Endothelial cell of umbilical vein (primary cell): ENCODE measurements around the gene C1orf198.

Experiments used
- EZH2 ChIP-seq: IDR thresholded peaks from 2 replicates; pipeline ENCODE4 v1.6.1; 2012; ENCODE audit warnings: borderline replicate concordance, low read depth, mild to moderate bottlenecking, moderate library complexity, low read length, inconsistent platforms; ENCODE audit not compliant: severe bottlenecking
- FOS ChIP-seq: IDR thresholded peaks from 2 replicates; pipeline ENCODE4 v1.6.1; 2011; ENCODE audit warnings: mild to moderate bottlenecking, low read length, moderate library complexity, borderline replicate concordance; ENCODE audit not compliant: insufficient read depth
- GATA2 ChIP-seq: IDR thresholded peaks from 2 replicates; pipeline ENCODE4 v1.7.0; 2011; ENCODE audit warnings: low read depth, mild to moderate bottlenecking, moderate library complexity, mixed read lengths, low read length; ENCODE audit not compliant: insufficient read length, insufficient read depth
- JUN ChIP-seq: IDR thresholded peaks from 2 replicates; pipeline ENCODE4 v1.6.1; 2011; ENCODE audit warnings: borderline replicate concordance, low read depth; ENCODE audit not compliant: insufficient read length, insufficient read depth
- MYC ChIP-seq: IDR thresholded peaks from one replicate; pipeline ENCODE4 v1.6.1; 2011; ENCODE audit warnings: mild to moderate bottlenecking, low read depth, low read length
- POLR2A ChIP-seq: IDR thresholded peaks from 2 replicates; pipeline ENCODE4 v1.6.1; 2012; ENCODE audit warnings: low read depth, mild to moderate bottlenecking, control low read depth, low read length
- POLR2AphosphoS5 ChIP-seq: IDR thresholded peaks from 2 replicates; pipeline ENCODE4 v1.6.1; 2012; ENCODE audit warnings: low read depth, mild to moderate bottlenecking, control low read depth, low read length, moderate library complexity; ENCODE audit not compliant: insufficient read depth
- TF ChIP-seq, protein P1 (sequence below), 2 donors: IDR thresholded peaks; 1 replicate in 1 of 2; 2 replicates in 1 of 2; pipeline ENCODE4 v1.5.1; 2011; ENCODE audit warnings: low read length in 2 of 2, mild to moderate bottlenecking in 2 of 2, moderate library complexity in 2 of 2, control low read depth in 1 of 2, inconsistent platforms in 1 of 2, low read depth in 1 of 2; ENCODE audit not compliant: insufficient read depth in 1 of 2; ENCODE audit errors: extremely low read depth in 1 of 2
- TF ChIP-seq, protein P2 (sequence below): IDR thresholded peaks from 2 replicates; pipeline ENCODE4 v1.6.1; 2011; ENCODE audit not compliant: insufficient read depth, insufficient read length

DNA sequence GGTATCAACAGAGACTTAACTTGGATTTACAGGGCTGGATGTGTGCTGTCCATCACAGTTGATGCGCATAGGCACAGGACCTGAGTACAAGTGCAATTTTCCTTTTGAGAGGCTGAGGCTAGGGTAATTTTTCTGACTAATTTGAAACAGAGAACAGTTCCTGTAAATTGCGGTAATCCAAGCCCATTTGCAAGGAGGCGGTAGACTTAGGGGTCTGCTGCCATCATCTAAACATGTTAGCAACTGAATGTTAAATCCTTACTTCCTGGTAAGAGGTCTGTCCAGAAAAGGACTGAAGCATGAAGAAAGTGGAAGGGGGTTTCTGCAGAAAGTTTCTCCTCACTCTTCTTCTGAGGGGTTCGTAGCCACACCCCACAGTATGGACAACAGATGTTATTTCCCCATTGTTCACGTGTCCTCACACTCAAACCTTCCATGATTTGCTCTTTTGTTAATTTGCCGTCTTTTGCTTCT is 23.7 kb upstream of the C1orf198 start:
- TF ChIP-seq JUN: no peak
- no peak for TF ChIP-seq EZH2
- TF ChIP-seq POLR2A: no peak
- TF ChIP-seq, protein P1, sequence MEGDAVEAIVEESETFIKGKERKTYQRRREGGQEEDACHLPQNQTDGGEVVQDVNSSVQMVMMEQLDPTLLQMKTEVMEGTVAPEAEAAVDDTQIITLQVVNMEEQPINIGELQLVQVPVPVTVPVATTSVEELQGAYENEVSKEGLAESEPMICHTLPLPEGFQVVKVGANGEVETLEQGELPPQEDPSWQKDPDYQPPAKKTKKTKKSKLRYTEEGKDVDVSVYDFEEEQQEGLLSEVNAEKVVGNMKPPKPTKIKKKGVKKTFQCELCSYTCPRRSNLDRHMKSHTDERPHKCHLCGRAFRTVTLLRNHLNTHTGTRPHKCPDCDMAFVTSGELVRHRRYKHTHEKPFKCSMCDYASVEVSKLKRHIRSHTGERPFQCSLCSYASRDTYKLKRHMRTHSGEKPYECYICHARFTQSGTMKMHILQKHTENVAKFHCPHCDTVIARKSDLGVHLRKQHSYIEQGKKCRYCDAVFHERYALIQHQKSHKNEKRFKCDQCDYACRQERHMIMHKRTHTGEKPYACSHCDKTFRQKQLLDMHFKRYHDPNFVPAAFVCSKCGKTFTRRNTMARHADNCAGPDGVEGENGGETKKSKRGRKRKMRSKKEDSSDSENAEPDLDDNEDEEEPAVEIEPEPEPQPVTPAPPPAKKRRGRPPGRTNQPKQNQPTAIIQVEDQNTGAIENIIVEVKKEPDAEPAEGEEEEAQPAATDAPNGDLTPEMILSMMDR (IDR thresholded peaks at IDR 0.05; ENCODE audit: extremely low read depth in 1 of 2, insufficient read depth in 1 of 2, low read depth in 1 of 2, low read length in 2 of 2): no peak
- TF ChIP-seq, protein P2, sequence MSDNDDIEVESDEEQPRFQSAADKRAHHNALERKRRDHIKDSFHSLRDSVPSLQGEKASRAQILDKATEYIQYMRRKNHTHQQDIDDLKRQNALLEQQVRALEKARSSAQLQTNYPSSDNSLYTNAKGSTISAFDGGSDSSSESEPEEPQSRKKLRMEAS: no peak
- TF ChIP-seq FOS: no peak
- TF ChIP-seq GATA2: no peak
- no peak for TF ChIP-seq POLR2AphosphoS5
- TF ChIP-seq MYC: no peak
